ENCODE measurements around the gene FOXS1. TPM values are rescaled to one million over a fixed set of nuclear protein-coding genes. Genes with fewer than 3 reads are reported as not detected.
A peak's percentile ranks its signal among the peaks of the same experiment; 100 is the strongest.

The FOXS1 gene
- total RNA-seq, 1 donor from 2014 or later: not detected

DNA sequence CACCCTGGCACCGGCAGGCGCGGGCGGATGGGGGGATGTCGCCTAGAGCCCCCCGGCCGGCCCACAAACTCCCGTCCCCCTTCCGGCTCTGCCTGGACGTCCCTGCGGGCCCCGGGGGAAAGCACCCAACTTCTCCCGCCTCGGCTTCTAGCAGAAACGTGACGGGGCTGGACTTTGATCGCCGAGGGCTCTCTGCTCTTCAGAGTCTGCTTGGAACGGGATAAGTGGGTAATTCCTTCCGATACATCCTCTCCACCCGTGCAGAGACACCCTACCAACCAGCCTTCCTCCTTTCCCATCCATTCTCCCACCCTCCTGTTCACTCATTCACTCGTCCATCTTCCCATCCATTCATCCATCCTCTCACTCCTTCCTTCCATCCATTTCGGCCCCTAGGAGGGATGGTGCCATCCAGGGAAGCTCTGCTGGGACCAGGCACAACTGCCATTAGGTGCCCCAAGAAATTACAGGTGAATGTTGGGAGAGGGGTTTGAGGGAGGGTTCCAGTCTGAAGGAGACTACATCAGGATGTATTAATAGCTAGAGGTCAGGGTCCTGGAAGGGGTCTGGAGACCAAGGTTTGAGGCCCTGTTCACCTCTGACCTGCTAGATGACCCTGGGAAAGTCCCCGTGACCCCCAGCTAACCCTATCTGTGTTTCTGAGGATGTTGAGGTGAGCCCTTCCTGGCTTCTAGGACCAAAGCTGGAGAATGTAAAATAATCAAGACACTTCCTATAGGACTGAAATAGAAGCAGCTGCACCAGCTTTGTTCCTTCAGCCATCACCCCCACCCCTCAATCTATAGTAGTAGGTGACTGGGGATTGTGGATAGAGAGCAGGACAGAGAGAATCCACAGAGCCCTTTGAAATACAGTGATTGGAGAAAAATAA, 25.6 kb upstream of the FOXS1 start:
- H3K27ac ChIP-seq: no peak overlapping the region
- TF ChIP-seq EZH2 (IDR thresholded peaks at IDR 0.05) (no peak), EZH2phosphoT487 (IDR thresholded peaks at IDR 0.05) (no peak), CTCF (IDR thresholded peaks at IDR 0.05) (no peak)
- H3K9me3 Mint-ChIP-seq: no peaks in the 10 kb centered on the region
- H3K9ac ChIP-seq: peak overlapping the region; percentile 23
- peak overlapping the region; percentile 84 for H3K4me3 Mint-ChIP-seq
- H3K9me3 ChIP-seq (ENCODE audit: low read depth): no peaks in the 10 kb centered on the region
- peak overlapping the region; percentile 94 for H3K4me2 ChIP-seq
- peak overlapping the region; percentile 90 for H2AFZ ChIP-seq (replicated peaks)
- H3K27me3 Mint-ChIP-seq (ENCODE audit: insufficient read depth, low read depth): peaks cover 13% of the 10 kb centered on the region
- peak overlapping the region; percentile 74 for H3K27ac Mint-ChIP-seq
- no peak for DNase-seq (ENCODE audit: low spot score)
- H3K4me3 ChIP-seq: peak overlapping the region; percentile 74
- peaks cover 47% of the 10 kb centered on the region for H3K27me3 ChIP-seq
- H3F3A ChIP-seq (ENCODE audit: low read depth): peaks cover 19% of the 10 kb centered on the region
- no peaks in the 10 kb centered on the region for H3K36me3 Mint-ChIP-seq
- no peaks in the 10 kb centered on the region for H3K36me3 ChIP-seq
- no peaks in the 10 kb centered on the region for H3K79me2 ChIP-seq (ENCODE audit: low read depth)
- peaks cover 10% of the 10 kb centered on the region for H3K4me1 Mint-ChIP-seq
- no peaks in the 10 kb centered on the region for H4K20me1 ChIP-seq (ENCODE audit: low read depth)
- H3K4me1 ChIP-seq: no peaks in the 10 kb centered on the region

DNA sequence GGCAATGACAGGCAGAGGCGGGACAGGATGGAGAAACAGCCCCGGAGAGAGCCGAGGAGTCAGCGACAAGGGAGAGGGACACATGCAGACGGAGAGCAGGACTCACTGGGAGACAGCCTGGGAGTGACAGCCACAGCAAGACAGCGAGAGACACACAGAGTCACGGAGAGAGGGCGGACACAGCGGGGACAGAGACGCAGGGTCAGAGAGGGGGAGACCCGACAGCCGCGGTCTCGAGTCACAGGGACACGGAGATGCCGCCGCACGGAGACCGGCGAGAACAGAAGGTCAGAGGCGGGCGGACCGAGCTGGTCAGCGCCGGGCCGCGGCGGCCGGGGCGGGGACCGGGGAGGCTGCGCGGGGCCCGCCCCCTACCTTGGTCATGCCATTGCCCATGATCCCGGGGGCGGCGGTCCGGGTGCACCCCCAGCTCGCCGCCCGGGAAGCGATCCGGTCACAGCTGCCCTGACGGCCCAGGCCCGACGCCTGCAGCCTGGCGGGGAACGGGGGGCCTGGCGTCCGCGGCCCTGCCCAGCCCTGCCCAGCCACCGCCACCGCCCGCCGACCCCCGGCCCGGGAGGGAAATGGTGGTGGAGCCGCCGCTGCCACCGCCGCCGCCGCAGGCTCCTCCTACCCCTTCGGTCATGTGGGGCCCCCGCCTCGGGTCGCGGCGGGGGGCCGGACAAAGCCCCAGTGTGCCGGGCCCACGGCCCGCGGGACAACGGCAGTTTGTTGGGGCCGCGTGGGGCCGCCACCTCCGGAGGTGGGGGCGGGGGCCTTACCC, 24.7 kb upstream of the FOXS1 start, which contains the start of the genes DUSP15 and TTLL9:
Gene DUSP15, minus strand, starts transcription at position 586 of the 784 bp plus-strand sequence. Its CDS starts 190 bp downstream, at position 396.
Gene TTLL9, plus strand, starts transcription at position 693 of the 784 bp plus-strand sequence. CDS start 493 bp downstream, outside the sequence.
- no peaks in the 10 kb centered on the region for H3K36me3 Mint-ChIP-seq
- Histone ChIP-seq H3K4me2 (peak within 1 kb of the TSS; percentile 94), H4K20me1 (ENCODE audit: low read depth) (no peaks in the 10 kb centered on the region), H3K36me3 (no peaks in the 10 kb centered on the region), H3K9ac (peak within 1 kb of the TSS; percentile 31), H3K4me1 (no peaks in the 10 kb centered on the region), H3K27me3 (peaks cover 47% of the 10 kb centered on the region), H3K79me2 (ENCODE audit: low read depth) (no peaks in the 10 kb centered on the region), H3K9me3 (ENCODE audit: low read depth) (no peaks in the 10 kb centered on the region), H3K4me3 (peak within 1 kb of the TSS; percentile 74), H3F3A (ENCODE audit: low read depth) (peaks cover 17% of the 10 kb centered on the region), H3K27ac (no peak within 1 kb of the TSS), H2AFZ (replicated peaks) (peak within 1 kb of the TSS; percentile 90)
- H3K9me3 Mint-ChIP-seq: no peaks in the 10 kb centered on the region
- TF ChIP-seq EZH2 (IDR thresholded peaks at IDR 0.05): no peak
- no peak for TF ChIP-seq CTCF (IDR thresholded peaks at IDR 0.05)
- TF ChIP-seq EZH2phosphoT487 (IDR thresholded peaks at IDR 0.05): no peak
- H3K4me3 Mint-ChIP-seq: peak within 1 kb of the TSS; percentile 91
- H3K27me3 Mint-ChIP-seq (ENCODE audit: insufficient read depth, low read depth): peaks cover 17% of the 10 kb centered on the region
- peak within 1 kb of the TSS; percentile 80 for H3K27ac Mint-ChIP-seq
- DNase-seq (ENCODE audit: low spot score): peak; percentile 75
- H3K4me1 Mint-ChIP-seq: peaks cover 18% of the 10 kb centered on the region

- Histone ChIP-seq H4K20me1 (ENCODE audit: low read depth) (no peaks in the 10 kb centered on the region), H3K36me3 (no peaks in the 10 kb centered on the region), H3F3A (ENCODE audit: low read depth) (peaks cover 17% of the 10 kb centered on the region), H3K4me2 (peak overlapping the region; percentile 94), H3K79me2 (ENCODE audit: low read depth) (no peaks in the 10 kb centered on the region), H2AFZ (replicated peaks) (peak overlapping the region; percentile 90), H3K9ac (peak overlapping the region; percentile 31), H3K4me1 (no peaks in the 10 kb centered on the region), H3K9me3 (ENCODE audit: low read depth) (no peaks in the 10 kb centered on the region), H3K4me3 (peak overlapping the region; percentile 74), H3K27ac (no peak overlapping the region), H3K27me3 (peaks cover 47% of the 10 kb centered on the region)
- peaks cover 17% of the 10 kb centered on the region for H3K27me3 Mint-ChIP-seq (ENCODE audit: insufficient read depth, low read depth)
- peaks cover 19% of the 10 kb centered on the region for H3K4me1 Mint-ChIP-seq
- peak overlapping the region; percentile 80 for H3K27ac Mint-ChIP-seq
- H3K4me3 Mint-ChIP-seq: peak overlapping the region; percentile 91
- no peak for DNase-seq (ENCODE audit: low spot score)
- no peaks in the 10 kb centered on the region for H3K36me3 Mint-ChIP-seq
- TF ChIP-seq CTCF (IDR thresholded peaks at IDR 0.05): no peak
- TF ChIP-seq EZH2 (IDR thresholded peaks at IDR 0.05): no peak
- no peak for TF ChIP-seq EZH2phosphoT487 (IDR thresholded peaks at IDR 0.05)
- H3K9me3 Mint-ChIP-seq: no peaks in the 10 kb centered on the region
These were observed 24.2 kb upstream of the FOXS1 start for GRCh38 chr20:31869673-31869941.

Data from neural progenitor cell (in vitro differentiated cells).